OCI-LY1 (cell line): ENCODE measurements around the gene IFIT3.

Experiments used
- H2AFZ ChIP-seq: fragments of 200-600 bp; sonication (generic), shearing (Covaris generic); 2 replicates; pipeline ENCODE4 v1.6.0; 2014; ENCODE audit warnings: antibody characterized with exemption, mild to moderate bottlenecking, low read length
- H3F3A ChIP-seq: fragments of 200-600 bp; sonication (generic), shearing (Covaris generic); 2 replicates; pipeline ENCODE4 v1.6.0; 2014; ENCODE audit warnings: mild to moderate bottlenecking, antibody characterized with exemption, low read length, moderate library complexity; ENCODE audit not compliant: insufficient read depth
- H3K27ac ChIP-seq: fragments of 200-600 bp; sonication (generic); 2 replicates; pipeline ENCODE4 v1.5.1; 2014; ENCODE audit warnings: low read length, mixed run types, mild to moderate bottlenecking, low read depth; ENCODE audit not compliant: poor library complexity, severe bottlenecking
- H3K27me3 ChIP-seq: fragments of 200-600 bp; sonication (generic); 2 replicates; pipeline ENCODE4 v1.6.0; 2014; ENCODE audit warnings: antibody characterized with exemption, mild to moderate bottlenecking, low read length, moderate library complexity; ENCODE audit not compliant: insufficient read depth
- H3K36me3 ChIP-seq: fragments of 200-600 bp; sonication (generic); 2 replicates; pipeline ENCODE4 v1.6.1; 2014; ENCODE audit warnings: mild to moderate bottlenecking, antibody characterized with exemption, low read length, moderate library complexity, mixed read lengths; ENCODE audit not compliant: insufficient read depth
- H3K4me1 ChIP-seq: fragments of 200-600 bp; sonication (generic); 2 replicates; pipeline ENCODE4 v1.5.1; 2014; ENCODE audit warnings: mild to moderate bottlenecking, low read length, moderate library complexity; ENCODE audit not compliant: insufficient read depth, severe bottlenecking
- H3K4me2 ChIP-seq: fragments of 200-600 bp; sonication (generic), shearing (Covaris generic); 2 replicates; pipeline ENCODE4 v1.6.1; 2014; ENCODE audit warnings: low read length
- H3K4me3 ChIP-seq: fragments of 200-600 bp; sonication (generic); 2 replicates; pipeline ENCODE4 v1.5.1; 2014; ENCODE audit warnings: low read length, low read depth, mild to moderate bottlenecking, mixed read lengths; ENCODE audit not compliant: poor library complexity, severe bottlenecking
- H3K79me2 ChIP-seq: fragments of 200-600 bp; shearing (Covaris generic); 2 replicates; pipeline ENCODE4 v1.6.1; 2016; ENCODE audit warnings: mixed run types, low read length, mixed read lengths; ENCODE audit not compliant: insufficient read depth
- H3K9ac ChIP-seq: fragments of 200-600 bp; sonication (generic), shearing (Covaris generic); 2 replicates; pipeline ENCODE4 v1.6.1; 2014; ENCODE audit warnings: mild to moderate bottlenecking, low read length, mixed read lengths
- H3K9me2 ChIP-seq: fragments of 200-600 bp; sonication (generic), shearing (Covaris generic); 2 replicates; pipeline ENCODE4 v1.6.1; 2014; ENCODE audit warnings: low read depth, mild to moderate bottlenecking, low read length, mixed read lengths
- H3K9me3 ChIP-seq: fragments of 200-600 bp; shearing (Covaris generic); 2 replicates; pipeline ENCODE4 v1.6.1; 2014; ENCODE audit warnings: low read length, mixed read lengths
- H4K20me1 ChIP-seq: fragments of 200-600 bp; sonication (generic), shearing (Covaris generic); 2 replicates; pipeline ENCODE4 v1.6.0; 2016; ENCODE audit warnings: mild to moderate bottlenecking, low read length; ENCODE audit not compliant: insufficient read depth
- EZH2 ChIP-seq: fragments of 200-600 bp; sonication (generic), shearing (Covaris generic); IDR thresholded peaks from 2 replicates; pipeline ENCODE4 v1.8.0; 2017; ENCODE audit warnings: borderline replicate concordance, mixed run types, mild to moderate bottlenecking, antibody characterized with exemption, low read length, moderate library complexity, mixed read lengths
- TF ChIP-seq, protein P1 (sequence below): fragments of 200-600 bp; sonication (generic), shearing (Covaris generic); IDR thresholded peaks from 2 replicates; pipeline ENCODE4 v1.5.1; 2017; ENCODE audit warnings: mild to moderate bottlenecking, antibody characterized with exemption, low read length, moderate library complexity, mixed read lengths

Gene IFIT3

DNA sequence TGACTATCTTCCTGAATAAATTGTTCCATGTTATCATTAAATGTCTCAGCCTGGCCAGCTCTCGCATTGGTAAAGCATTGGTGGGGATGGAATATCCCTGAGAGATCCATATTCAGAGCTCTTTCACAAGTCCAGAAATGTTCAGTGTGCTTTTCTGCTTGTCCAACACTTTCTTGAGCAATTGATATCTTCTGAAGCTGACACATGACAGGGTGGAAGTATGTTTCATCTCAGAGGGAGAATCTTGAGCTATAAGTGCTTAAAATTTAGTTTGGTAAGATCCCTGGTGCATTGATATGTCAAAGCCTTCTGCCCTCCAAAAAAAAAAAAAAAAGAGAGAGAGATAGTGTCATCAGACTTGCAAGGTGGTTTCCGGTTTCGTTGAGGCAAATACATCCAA is 7.4 kb downstream of the IFIT3 start:
- Histone ChIP-seq H3K27ac (no peak overlapping the region), H2AFZ (no peak overlapping the region), H3K36me3 (no peaks in the 10 kb centered on the region), H3K9me3 (no peaks in the 10 kb centered on the region), H3F3A (no peaks in the 10 kb centered on the region), H3K27me3 (no peaks in the 10 kb centered on the region), H3K9me2 (no peaks in the 10 kb centered on the region), H3K79me2 (no peaks in the 10 kb centered on the region), H4K20me1 (no peaks in the 10 kb centered on the region), H3K9ac (no peak overlapping the region), H3K4me2 (no peak overlapping the region), H3K4me3 (no peak overlapping the region), H3K4me1 (no peaks in the 10 kb centered on the region)
- TF ChIP-seq, protein P1, sequence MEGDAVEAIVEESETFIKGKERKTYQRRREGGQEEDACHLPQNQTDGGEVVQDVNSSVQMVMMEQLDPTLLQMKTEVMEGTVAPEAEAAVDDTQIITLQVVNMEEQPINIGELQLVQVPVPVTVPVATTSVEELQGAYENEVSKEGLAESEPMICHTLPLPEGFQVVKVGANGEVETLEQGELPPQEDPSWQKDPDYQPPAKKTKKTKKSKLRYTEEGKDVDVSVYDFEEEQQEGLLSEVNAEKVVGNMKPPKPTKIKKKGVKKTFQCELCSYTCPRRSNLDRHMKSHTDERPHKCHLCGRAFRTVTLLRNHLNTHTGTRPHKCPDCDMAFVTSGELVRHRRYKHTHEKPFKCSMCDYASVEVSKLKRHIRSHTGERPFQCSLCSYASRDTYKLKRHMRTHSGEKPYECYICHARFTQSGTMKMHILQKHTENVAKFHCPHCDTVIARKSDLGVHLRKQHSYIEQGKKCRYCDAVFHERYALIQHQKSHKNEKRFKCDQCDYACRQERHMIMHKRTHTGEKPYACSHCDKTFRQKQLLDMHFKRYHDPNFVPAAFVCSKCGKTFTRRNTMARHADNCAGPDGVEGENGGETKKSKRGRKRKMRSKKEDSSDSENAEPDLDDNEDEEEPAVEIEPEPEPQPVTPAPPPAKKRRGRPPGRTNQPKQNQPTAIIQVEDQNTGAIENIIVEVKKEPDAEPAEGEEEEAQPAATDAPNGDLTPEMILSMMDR = no peak
- no peak for TF ChIP-seq EZH2

DNA sequence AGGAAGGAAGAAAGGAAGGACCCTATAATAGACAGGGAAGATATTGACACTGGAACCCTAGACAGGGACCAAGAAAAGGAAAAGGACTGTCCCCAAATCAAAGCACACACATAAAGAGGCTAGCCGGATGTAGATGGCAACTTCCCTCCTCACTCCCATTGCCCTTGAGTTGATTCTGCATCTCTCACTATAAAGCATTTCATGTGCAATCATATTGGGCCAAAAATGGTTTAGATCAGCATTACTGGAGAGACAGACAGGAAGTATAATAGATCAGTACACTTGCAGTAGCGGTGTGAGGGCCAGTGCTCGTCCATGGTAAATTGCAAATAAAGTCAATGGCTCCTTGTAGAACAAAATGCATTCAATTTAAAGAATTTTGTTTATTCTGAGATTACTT is 8.4 kb downstream of the IFIT3 start:
- TF ChIP-seq, protein P1 = no peak
- Histone ChIP-seq H3K9ac (no peak overlapping the region), H3K9me2 (no peaks in the 10 kb centered on the region), H3K9me3 (no peaks in the 10 kb centered on the region), H3K4me2 (no peak overlapping the region), H2AFZ (no peak overlapping the region), H3F3A (no peaks in the 10 kb centered on the region), H3K27me3 (no peaks in the 10 kb centered on the region), H3K4me1 (no peaks in the 10 kb centered on the region), H3K79me2 (no peaks in the 10 kb centered on the region), H3K27ac (no peak overlapping the region), H4K20me1 (no peaks in the 10 kb centered on the region), H3K4me3 (no peak overlapping the region), H3K36me3 (no peaks in the 10 kb centered on the region)

DNA sequence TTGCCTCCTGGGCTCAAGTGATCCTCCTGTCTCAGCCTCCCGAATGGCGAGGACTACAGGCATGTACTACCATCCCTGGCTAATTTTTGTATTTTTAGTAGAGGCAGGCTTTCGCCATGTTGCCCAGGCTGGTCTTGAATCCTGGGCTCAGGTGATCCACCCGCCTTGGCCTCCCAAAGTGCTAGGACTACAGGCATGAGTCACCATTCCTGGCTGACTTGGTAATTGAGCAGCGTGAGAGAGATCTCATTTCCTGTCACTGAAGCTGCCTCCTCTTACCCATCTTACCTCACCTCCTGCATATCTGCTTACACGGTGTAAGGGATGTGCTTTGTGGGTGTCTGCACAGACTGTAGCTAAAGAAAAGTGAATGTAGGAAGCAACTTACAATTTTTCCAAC is 9.7 kb downstream of the IFIT3 start:
- H2AFZ ChIP-seq = no peak overlapping the region
- no peak overlapping the region for H3K4me3 ChIP-seq
- TF ChIP-seq, protein P1 = no peak
- no peak for TF ChIP-seq EZH2
- no peaks in the 10 kb centered on the region for H3K9me3 ChIP-seq
- no peak overlapping the region for H3K4me2 ChIP-seq
- H3K9me2 ChIP-seq = no peaks in the 10 kb centered on the region
- no peaks in the 10 kb centered on the region for H3K79me2 ChIP-seq
- H3K9ac ChIP-seq = no peak overlapping the region
- no peaks in the 10 kb centered on the region for H3K27me3 ChIP-seq
- H3K36me3 ChIP-seq = no peaks in the 10 kb centered on the region
- H4K20me1 ChIP-seq = no peaks in the 10 kb centered on the region
- no peaks in the 10 kb centered on the region for H3K4me1 ChIP-seq
- H3K27ac ChIP-seq = no peak overlapping the region
- no peaks in the 10 kb centered on the region for H3F3A ChIP-seq
